ENCODE results near the gene NKAIN1.

DNA sequence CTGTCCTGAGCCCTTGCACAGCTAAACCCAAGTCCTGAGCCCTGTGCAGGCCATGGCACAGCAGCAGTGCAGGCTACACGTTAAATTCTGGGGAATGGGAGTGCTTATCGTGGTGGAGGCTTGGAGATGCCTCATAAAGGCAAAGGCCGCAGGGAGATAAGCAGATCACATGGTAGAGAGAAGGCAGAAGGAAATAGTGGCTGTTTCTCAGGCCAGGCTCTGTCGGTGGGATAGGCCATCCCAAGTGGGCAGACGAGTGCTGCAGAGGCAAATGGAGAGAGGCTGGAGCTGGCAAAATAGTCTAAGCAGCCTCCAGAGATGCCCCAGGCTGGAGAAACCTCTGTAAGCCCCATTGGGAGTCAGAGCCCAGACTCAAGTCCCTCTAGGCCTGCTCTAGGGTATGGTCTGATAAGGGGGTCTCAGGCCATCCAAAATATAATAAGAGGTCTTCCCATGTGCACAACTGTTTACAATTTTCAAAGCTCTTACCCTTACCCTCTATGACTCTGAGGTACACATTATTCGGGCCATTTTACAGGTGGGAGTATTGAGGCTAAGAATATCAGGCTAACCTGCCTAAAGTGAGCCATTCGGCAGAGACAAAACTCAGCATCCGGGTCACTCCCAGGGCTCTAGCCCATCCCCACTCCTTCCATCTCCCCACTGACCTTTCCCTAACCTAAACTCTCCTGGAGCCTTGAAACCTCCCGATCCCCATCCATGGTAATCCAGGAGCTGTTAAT is 79.6 kb downstream of the NKAIN1 start:
- TF ChIP-seq CTCF (IDR thresholded peaks at IDR 0.05), result no peak
- TF ChIP-seq EZH2 (IDR thresholded peaks at IDR 0.05; ENCODE audit: borderline replicate concordance, insufficient read depth, low read depth, low read length, poor library complexity, severe bottlenecking), result no peak
